Measurements from ENCODE around the gene MGAT5.

The MGAT5 gene

GRCh38 chr2:134247679-134248078 is 6.2 kb upstream of the MGAT5 start:
- no peaks in the 10 kb centered on the region for H3K36me3 ChIP-seq
- H3K27ac ChIP-seq: peak overlapping the region; percentile 88
- H3K4me1 ChIP-seq (ENCODE audit: control insufficient read depth in 1 of 2, insufficient read depth in 1 of 2, low read depth in 1 of 2, low read length in 1 of 2): peaks cover 57 to 73% of the 10 kb centered on the region in 2 experiments
- H3K4me3 ChIP-seq (ENCODE audit: low read depth in 1 of 2, low read length in 1 of 2): no peak overlapping the region
- no peaks in the 10 kb centered on the region for H3K9me3 ChIP-seq
- TF ChIP-seq CTCF (IDR thresholded peaks at IDR 0.05): no peak
- H3K27me3 ChIP-seq: no peaks in the 10 kb centered on the region

DNA sequence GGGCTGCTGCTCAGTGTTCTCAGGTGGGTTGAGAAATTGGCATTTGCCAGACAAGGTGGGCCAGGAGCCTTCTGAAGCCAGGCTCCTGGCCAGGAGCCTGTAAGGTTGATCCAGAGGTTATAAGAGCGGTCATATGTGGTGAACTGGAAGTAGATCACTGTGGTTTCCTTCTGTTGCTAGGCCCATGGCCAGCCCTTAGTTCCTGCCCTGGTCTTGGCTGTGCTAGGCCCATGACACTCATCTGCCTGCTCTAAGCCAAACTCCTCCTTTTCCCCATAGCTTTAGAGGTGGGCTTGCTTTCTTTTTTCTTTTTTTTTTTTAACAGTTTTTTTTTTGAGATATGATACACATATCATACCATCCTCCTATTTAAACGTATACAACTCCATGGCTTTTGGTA is 5.0 kb upstream of the MGAT5 start:
- peak overlapping the region; percentile 88 for H3K27ac ChIP-seq

DNA sequence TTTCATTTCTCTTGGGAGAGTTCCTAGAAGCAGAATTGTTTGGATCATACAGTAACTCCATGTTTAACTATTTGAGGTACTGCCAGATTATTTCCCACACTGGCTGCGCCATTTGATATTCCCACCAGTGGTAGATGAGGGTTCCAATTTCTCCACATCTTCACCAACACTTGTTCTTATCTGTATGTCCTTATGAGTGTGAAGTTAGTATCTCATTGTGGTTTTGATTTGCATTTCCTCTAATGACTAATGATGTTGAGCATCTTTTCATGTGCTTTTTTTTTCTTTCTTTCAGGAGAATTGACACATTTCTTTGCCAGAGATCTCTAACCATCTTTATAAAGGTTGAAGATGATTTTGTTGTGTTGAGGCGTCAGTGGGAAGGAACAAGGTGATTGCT is 4.1 kb upstream of the MGAT5 start:
- Histone ChIP-seq H3K27me3 (no peaks in the 10 kb centered on the region), H3K4me1 (ENCODE audit: control insufficient read depth in 1 of 2, insufficient read depth in 1 of 2, low read depth in 1 of 2, low read length in 1 of 2) (peaks cover 78 to 94% of the 10 kb centered on the region in 2 experiments), H3K27ac (peak overlapping the region; percentile 86), H3K36me3 (no peaks in the 10 kb centered on the region), H3K9me3 (no peaks in the 10 kb centered on the region), H3K4me3 (ENCODE audit: low read depth in 1 of 2, low read length in 1 of 2) (no peak overlapping the region)
- no peak for TF ChIP-seq CTCF (IDR thresholded peaks at IDR 0.05)

More for the DNA sequence above, 5.0 kb upstream of the MGAT5 start:
- H3K36me3 ChIP-seq: no peaks in the 10 kb centered on the region
- no peaks in the 10 kb centered on the region for H3K9me3 ChIP-seq
- peaks cover 70 to 86% of the 10 kb centered on the region in 2 experiments for H3K4me1 ChIP-seq (ENCODE audit: control insufficient read depth in 1 of 2, insufficient read depth in 1 of 2, low read depth in 1 of 2, low read length in 1 of 2)
- no peak for TF ChIP-seq CTCF (IDR thresholded peaks at IDR 0.05)
- no peak overlapping the region for H3K4me3 ChIP-seq (ENCODE audit: low read depth in 1 of 2, low read length in 1 of 2)
- H3K27me3 ChIP-seq: no peaks in the 10 kb centered on the region

GRCh38 chr2:134250840-134251461 is 2.9 kb upstream of the MGAT5 start:
- TF ChIP-seq CTCF (IDR thresholded peaks at IDR 0.05): no peak
- H3K36me3 ChIP-seq: no peaks in the 10 kb centered on the region
- H3K27ac ChIP-seq: peak overlapping the region; percentile 86
- H3K9me3 ChIP-seq: no peaks in the 10 kb centered on the region
- H3K27me3 ChIP-seq: no peaks in the 10 kb centered on the region
- H3K4me3 ChIP-seq (ENCODE audit: low read depth in 1 of 2, low read length in 1 of 2): peak overlapping the region in 1 of 2 experiments; percentile 17
- peaks cover 72 to 85% of the 10 kb centered on the region in 2 experiments for H3K4me1 ChIP-seq (ENCODE audit: control insufficient read depth in 1 of 2, insufficient read depth in 1 of 2, low read depth in 1 of 2, low read length in 1 of 2)

DNA sequence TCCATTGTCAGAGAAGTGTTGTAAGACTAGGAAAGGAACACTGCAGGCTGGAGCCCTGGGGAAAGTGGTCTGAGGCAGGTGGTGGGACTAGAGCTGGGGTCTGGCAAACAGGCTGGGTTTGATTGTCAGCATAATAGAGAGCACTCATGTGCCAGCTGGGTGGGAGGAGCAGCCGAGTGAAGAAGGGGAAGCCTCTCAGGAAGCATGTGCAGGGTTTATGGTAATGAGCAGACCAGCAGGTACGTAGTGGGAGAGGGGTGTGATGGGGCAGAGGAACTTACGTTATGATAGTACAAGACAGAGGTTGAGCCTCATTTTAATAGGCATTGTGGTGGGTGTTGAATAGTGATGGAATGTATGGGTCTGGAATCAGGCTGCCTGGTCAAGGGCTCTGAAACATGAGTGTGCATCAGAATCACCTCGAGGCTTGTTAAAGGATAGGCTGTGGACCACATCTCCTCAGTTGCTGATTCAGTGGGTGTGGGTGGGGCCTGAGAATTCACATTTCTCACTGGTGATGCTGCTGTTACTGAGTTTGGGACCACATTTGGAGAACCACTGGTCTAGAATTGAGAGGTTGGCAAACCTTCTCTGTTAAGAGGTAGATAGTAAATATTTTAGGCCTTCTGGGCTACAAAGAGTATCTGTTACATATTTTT is 1.7 kb upstream of the MGAT5 start:
- H3K9me3 ChIP-seq: no peaks in the 10 kb centered on the region
- no peak overlapping the region for H3K4me3 ChIP-seq (ENCODE audit: low read depth in 1 of 2, low read length in 1 of 2)
- no peaks in the 10 kb centered on the region for H3K36me3 ChIP-seq
- TF ChIP-seq CTCF (IDR thresholded peaks at IDR 0.05): no peak
- peak overlapping the region; percentile 86 for H3K27ac ChIP-seq
- H3K4me1 ChIP-seq (ENCODE audit: control insufficient read depth in 1 of 2, insufficient read depth in 1 of 2, low read depth in 1 of 2, low read length in 1 of 2): peaks cover 59 to 73% of the 10 kb centered on the region in 2 experiments
- H3K27me3 ChIP-seq: no peaks in the 10 kb centered on the region
